NB4 (cell line): ENCODE results near the gene PRKD1.

Source experiments
- DNase-seq: peaks from one replicate; pipeline ENCODE4 v3.0.0; 2010; ENCODE audit warnings: low read depth
- H3K4me3 ChIP-seq: one replicate; pipeline ENCODE4 v1.5.1; 2011; ENCODE audit warnings: mild to moderate bottlenecking, low read depth, low read length, moderate library complexity
- CTCF ChIP-seq: IDR thresholded peaks from one replicate; pipeline ENCODE4 v1.5.1; 2012; ENCODE audit warnings: low read depth, low read length
- MAX ChIP-seq: IDR thresholded peaks from 2 replicates; pipeline ENCODE4 v1.6.1; 2011; ENCODE audit warnings: low read depth, low read length
- MYC ChIP-seq: IDR thresholded peaks from 2 replicates; pipeline ENCODE4 v1.6.1; 2011; ENCODE audit warnings: low read depth, low read length
- POLR2A ChIP-seq: IDR thresholded peaks from 2 replicates; pipeline ENCODE4 v1.6.1; 2011; ENCODE audit warnings: mild to moderate bottlenecking; ENCODE audit not compliant: insufficient read length; ENCODE audit errors: extremely low read depth

Gene PRKD1

GRCh38 chr14:29926228-29926627 lies 1.4 kb downstream of the PRKD1 start:
- TF ChIP-seq MAX (no peak), POLR2A (no peak), MYC (no peak), CTCF (no peak)
- no peak for DNase-seq
- no peak overlapping the region for H3K4me3 ChIP-seq

- TF ChIP-seq MAX (no peak), CTCF (no peak), MYC (no peak), POLR2A (no peak)
- H3K4me3 ChIP-seq = no peak overlapping the region
- DNase-seq = no peak
Observed at GRCh38 chr14:29925736-29926135, 1.9 kb downstream of the PRKD1 start.

DNA sequence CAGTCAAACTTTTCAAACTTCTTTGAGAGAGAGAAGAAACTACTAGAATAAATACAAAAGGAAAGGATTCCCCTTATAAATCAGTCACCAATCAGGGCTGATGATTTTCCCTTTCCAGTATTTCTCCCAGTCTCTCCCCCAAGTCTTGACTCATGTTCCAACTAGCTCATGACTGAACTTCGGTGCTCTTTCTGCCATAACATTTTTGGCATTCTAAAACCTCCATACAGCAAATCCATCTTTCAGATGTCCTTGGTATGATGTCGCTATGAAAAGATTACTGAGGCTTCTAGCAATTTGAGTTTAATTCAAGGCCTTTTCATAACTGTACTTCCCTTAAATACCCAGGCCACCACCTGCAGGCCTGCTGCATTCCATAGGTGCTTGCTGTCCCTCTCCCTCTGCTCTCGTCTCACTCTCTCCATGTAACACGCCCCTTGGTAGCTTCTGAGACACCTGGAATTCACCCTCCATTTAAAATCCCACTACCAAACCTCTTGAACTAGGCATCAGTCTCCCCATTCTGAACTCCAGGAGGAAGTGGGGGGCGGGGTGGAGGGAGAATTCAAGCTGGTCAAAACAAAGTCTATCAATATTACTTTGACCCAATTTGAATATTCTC lies 2.4 kb downstream of the PRKD1 start:
- no peak overlapping the region for H3K4me3 ChIP-seq
- DNase-seq = no peak
- TF ChIP-seq POLR2A (no peak), MAX (no peak), MYC (no peak), CTCF (no peak)

- DNase-seq = no peak
- no peak for TF ChIP-seq CTCF
- no peak for TF ChIP-seq MAX
- no peak for TF ChIP-seq POLR2A
- no peak for TF ChIP-seq MYC
- no peak overlapping the region for H3K4me3 ChIP-seq
Observed at GRCh38 chr14:29919845-29920244, 7.8 kb downstream of the PRKD1 start.

GRCh38 chr14:29918981-29919380 lies 8.7 kb downstream of the PRKD1 start:
- TF ChIP-seq CTCF (no peak), MYC (no peak), MAX (no peak), POLR2A (no peak)
- H3K4me3 ChIP-seq = no peak overlapping the region
- no peak for DNase-seq
